PC-3 (cell line): Measurements from ENCODE around the gene ABCB10. TPM values are rescaled to one million over a fixed set of nuclear protein-coding genes. Genes with fewer than 3 reads are reported as not detected.

Source experiments
- ATAC-seq: fragments of 200-7000 bp; cut with Tn5 transposase; 2 replicates; pipeline ENCODE4 v1.9.1; 2020; ENCODE audit warnings: mild to moderate bottlenecking, moderate library complexity
- BruUV-seq: library from RNA; stranded (reverse); fragments of 400-500 nt; replicated peaks from 2 replicates; lab custom pipeline; 2021; lab: Mats Ljungman, UMichigan
- CTCF ChIA-PET: fragments of 300-600 bp; sonication (Branson Sonifier 250); formaldehyde crosslinking; loops from one replicate; lab custom pipeline; 2022; ENCODE audit warnings: antibody characterized with exemption; lab: Charles Lee
- POLR2A ChIA-PET: fragments of 300-600 bp; sonication (Branson Sonifier 250); formaldehyde crosslinking; loops from one replicate; lab custom pipeline; 2022; ENCODE audit warnings: antibody characterized with exemption; ENCODE audit not compliant: unreplicated experiment; lab: Charles Lee
- DNase-seq: peaks from one replicate; pipeline ENCODE4 v3.0.0-alpha.2; 2015
- H2AFZ ChIP-seq: fragments of 300-600 bp; sonication (generic); 2 replicates; pipeline ENCODE4 v1.6.0; 2016; ENCODE audit warnings: antibody characterized with exemption, low read length
- H3F3A ChIP-seq: fragments of 300-600 bp; sonication (generic); one replicate; pipeline ENCODE4 v1.6.0; 2017; ENCODE audit warnings: antibody characterized with exemption, low read length, control low read depth, mild to moderate bottlenecking; ENCODE audit not compliant: unreplicated experiment
- H3K27ac ChIP-seq: fragments of 300-600 bp; sonication (generic); 2 replicates; pipeline ENCODE4 v1.5.1; 2016; ENCODE audit warnings: mild to moderate bottlenecking, low read length
- H3K27me3 ChIP-seq: fragments of 300-600 bp; sonication (generic); 2 replicates; pipeline ENCODE4 v1.6.1; 2016; ENCODE audit warnings: low read length, mixed read lengths
- H3K36me3 ChIP-seq: fragments of 300-600 bp; sonication (generic); 2 replicates; pipeline ENCODE4 v1.6.1; 2016; ENCODE audit warnings: low read depth, mixed run types, low read length, mixed read lengths
- H3K4me1 ChIP-seq: fragments of 300-600 bp; sonication (generic); 2 replicates; pipeline ENCODE4 v1.5.1; 2016; ENCODE audit warnings: low read length; ENCODE audit not compliant: insufficient read depth
- H3K4me2 ChIP-seq: fragments of 300-600 bp; sonication (generic); 2 replicates; pipeline ENCODE4 v1.6.0; 2016; ENCODE audit warnings: low read length
- H3K4me3 ChIP-seq: fragments of 300-600 bp; sonication (generic); 2 replicates; pipeline ENCODE4 v1.5.1; 2016; ENCODE audit warnings: mild to moderate bottlenecking, low read length, mixed read lengths
- H3K79me2 ChIP-seq: fragments of 300-600 bp; sonication (generic); 2 replicates; pipeline ENCODE4 v1.6.1; 2017; ENCODE audit warnings: low read length, mixed read lengths
- H3K9ac ChIP-seq: fragments of 300-600 bp; sonication (generic); 2 replicates; pipeline ENCODE4 v1.6.0; 2016; ENCODE audit warnings: mild to moderate bottlenecking, low read length
- H3K9me2 ChIP-seq: fragments of 300-600 bp; sonication (generic); replicated peaks from 2 replicates; pipeline ENCODE4 v1.6.1; 2016; ENCODE audit warnings: mixed run types, low read length, mixed read lengths
- H3K9me3 ChIP-seq: fragments of 300-600 bp; sonication (generic); 2 replicates; pipeline ENCODE4 v1.6.1; 2016; ENCODE audit warnings: low read length, mixed read lengths
- H4K20me1 ChIP-seq: fragments of 300-600 bp; sonication (generic); 2 replicates; pipeline ENCODE4 v1.6.1; 2016; ENCODE audit warnings: low read length, mixed read lengths
- EZH2 ChIP-seq: fragments of 300-600 bp; sonication (generic); IDR thresholded peaks from one replicate; pipeline ENCODE4 v1.6.1; 2017; ENCODE audit warnings: antibody characterized with exemption, mild to moderate bottlenecking, low read length; ENCODE audit not compliant: unreplicated experiment
- EZH2phosphoT487 ChIP-seq: fragments of 300-600 bp; sonication (generic); IDR thresholded peaks from 2 replicates; pipeline ENCODE4 v1.6.1; 2018; ENCODE audit warnings: mild to moderate bottlenecking, antibody characterized with exemption, low read length, borderline replicate concordance
- intact Hi-C: fragments of 100-400 bp; cut with micrococcal nuclease; formaldehyde crosslinking; loops from 2 replicates; pipeline ENCODE4 v1.9.0; 2023
- total RNA-seq: library from RNA; depleted of rRNA; stranded (reverse); fragments of >200 nt; gene quantifications from 2 replicates; pipeline ENCODE4 v1.2.3, GENCODE V29; 2014
- TF ChIP-seq, protein P1 (sequence below): fragments of 300-600 bp; sonication (generic); conservative IDR thresholded peaks from 2 replicates; pipeline ENCODE4 v1.5.1; 2017; ENCODE audit warnings: antibody characterized with exemption, low read depth, mild to moderate bottlenecking, low read length

The ABCB10 gene
- total RNA-seq, 1 experiment from 2014 or later = 30.4 TPM

DNA sequence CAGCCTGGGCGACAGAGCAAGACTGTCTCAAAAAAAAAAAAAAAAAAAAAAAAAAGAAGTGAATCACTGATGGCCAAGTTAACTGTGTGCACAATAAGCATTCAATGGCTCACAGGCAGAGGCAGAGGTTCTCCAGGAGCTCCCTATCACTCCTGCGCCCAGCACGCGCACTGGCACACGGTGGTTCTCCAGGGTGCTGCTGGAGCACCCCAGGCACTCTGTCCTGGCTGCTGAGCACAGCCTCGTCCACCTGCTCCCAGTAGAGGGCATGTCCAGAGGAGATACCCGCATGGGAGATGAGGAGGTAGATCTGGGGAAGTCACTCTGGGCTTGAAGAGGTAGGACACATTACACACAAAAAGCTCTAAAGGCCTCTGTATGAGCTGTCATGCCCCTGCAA lies 28.9 kb downstream of the ABCB10 start:
- H3K9me2 ChIP-seq = no peaks in the 10 kb centered on the region
- intact Hi-C loops = no loop called here
- BruUV-seq = no TSS peak
- no peak overlapping the region for H2AFZ ChIP-seq
- no peaks in the 10 kb centered on the region for H3F3A ChIP-seq
- no peaks in the 10 kb centered on the region for H3K79me2 ChIP-seq
- ATAC-seq = no peak
- no peak for DNase-seq
- no peaks in the 10 kb centered on the region for H3K4me1 ChIP-seq
- peaks cover 21% of the 10 kb centered on the region for H3K36me3 ChIP-seq
- no peak overlapping the region for H3K9ac ChIP-seq
- no peak overlapping the region for H3K27ac ChIP-seq
- H4K20me1 ChIP-seq = no peaks in the 10 kb centered on the region
- CTCF ChIA-PET = no interaction called here
- no peak overlapping the region for H3K4me2 ChIP-seq
- POLR2A ChIA-PET = no interaction called here
- no peaks in the 10 kb centered on the region for H3K27me3 ChIP-seq
- TF ChIP-seq EZH2phosphoT487 = no peak
- TF ChIP-seq EZH2 = no peak
- TF ChIP-seq, protein P1, sequence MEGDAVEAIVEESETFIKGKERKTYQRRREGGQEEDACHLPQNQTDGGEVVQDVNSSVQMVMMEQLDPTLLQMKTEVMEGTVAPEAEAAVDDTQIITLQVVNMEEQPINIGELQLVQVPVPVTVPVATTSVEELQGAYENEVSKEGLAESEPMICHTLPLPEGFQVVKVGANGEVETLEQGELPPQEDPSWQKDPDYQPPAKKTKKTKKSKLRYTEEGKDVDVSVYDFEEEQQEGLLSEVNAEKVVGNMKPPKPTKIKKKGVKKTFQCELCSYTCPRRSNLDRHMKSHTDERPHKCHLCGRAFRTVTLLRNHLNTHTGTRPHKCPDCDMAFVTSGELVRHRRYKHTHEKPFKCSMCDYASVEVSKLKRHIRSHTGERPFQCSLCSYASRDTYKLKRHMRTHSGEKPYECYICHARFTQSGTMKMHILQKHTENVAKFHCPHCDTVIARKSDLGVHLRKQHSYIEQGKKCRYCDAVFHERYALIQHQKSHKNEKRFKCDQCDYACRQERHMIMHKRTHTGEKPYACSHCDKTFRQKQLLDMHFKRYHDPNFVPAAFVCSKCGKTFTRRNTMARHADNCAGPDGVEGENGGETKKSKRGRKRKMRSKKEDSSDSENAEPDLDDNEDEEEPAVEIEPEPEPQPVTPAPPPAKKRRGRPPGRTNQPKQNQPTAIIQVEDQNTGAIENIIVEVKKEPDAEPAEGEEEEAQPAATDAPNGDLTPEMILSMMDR = no peak
- H3K9me3 ChIP-seq = no peaks in the 10 kb centered on the region
- H3K4me3 ChIP-seq = no peak overlapping the region

DNA sequence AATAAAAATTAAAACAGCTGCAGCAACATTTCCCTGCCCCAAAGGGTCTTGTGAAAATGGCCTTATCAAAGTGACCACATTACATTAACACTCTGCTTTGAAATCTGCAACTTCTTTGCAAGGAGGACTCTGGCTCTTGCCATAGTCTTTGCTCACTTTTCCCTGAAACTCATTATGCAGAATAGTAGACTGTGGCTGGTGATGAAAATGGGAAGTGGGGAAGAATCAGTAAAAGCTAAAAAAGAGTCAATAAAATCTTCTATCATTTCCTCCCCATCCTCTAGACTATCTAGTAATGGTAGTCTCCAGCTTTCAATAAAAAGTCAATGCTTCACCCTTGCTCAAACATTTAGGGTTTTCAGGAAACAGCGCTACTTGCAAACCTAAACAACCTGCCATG lies 31.8 kb downstream of the ABCB10 start:
- Histone ChIP-seq H2AFZ (no peak overlapping the region), H3K9me2 (no peaks in the 10 kb centered on the region), H3K36me3 (peaks cover 18% of the 10 kb centered on the region), H4K20me1 (no peaks in the 10 kb centered on the region), H3F3A (no peaks in the 10 kb centered on the region), H3K4me1 (no peaks in the 10 kb centered on the region), H3K27ac (no peak overlapping the region), H3K9ac (no peak overlapping the region), H3K9me3 (no peaks in the 10 kb centered on the region), H3K4me2 (no peak overlapping the region), H3K4me3 (no peak overlapping the region), H3K79me2 (no peaks in the 10 kb centered on the region), H3K27me3 (no peaks in the 10 kb centered on the region)
- ChIA-PET POLR2A (no interaction called here), CTCF (no interaction called here)
- TF ChIP-seq, protein P1 = no peak
- TF ChIP-seq EZH2phosphoT487 (no peak), EZH2 (no peak)
- intact Hi-C loops = no loop called here
- DNase-seq = no peak
- no TSS peak for BruUV-seq
- no peak for ATAC-seq

DNA sequence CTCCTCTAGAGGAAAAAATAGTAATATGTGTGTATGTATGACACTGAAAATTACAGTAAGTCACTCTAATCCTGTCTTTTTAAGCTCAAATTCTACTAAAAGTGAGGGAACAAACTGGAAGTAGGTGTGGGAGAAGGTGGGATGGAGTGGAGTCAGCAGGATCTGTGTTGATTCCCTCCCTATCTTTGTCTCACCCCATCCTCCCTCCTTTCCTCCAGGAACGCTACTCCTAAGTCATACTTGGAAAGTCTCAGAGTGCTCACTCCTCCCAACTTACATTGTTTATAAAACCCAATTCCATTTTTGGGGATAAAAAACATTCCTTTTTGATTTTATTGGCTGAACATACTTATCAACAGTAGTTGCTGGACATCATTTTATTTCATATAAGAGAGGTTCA lies 35.5 kb downstream of the ABCB10 start:
- H3K4me3 ChIP-seq = no peak overlapping the region
- CTCF ChIA-PET = no interaction called here
- H3F3A ChIP-seq = no peaks in the 10 kb centered on the region
- no peaks in the 10 kb centered on the region for H3K4me1 ChIP-seq
- BruUV-seq = no TSS peak
- no peaks in the 10 kb centered on the region for H3K9me2 ChIP-seq
- POLR2A ChIA-PET = no interaction called here
- no peak for ATAC-seq
- intact Hi-C loops = no loop called here
- no peaks in the 10 kb centered on the region for H3K79me2 ChIP-seq
- no peak overlapping the region for H3K9ac ChIP-seq
- H2AFZ ChIP-seq = no peak overlapping the region
- H3K27me3 ChIP-seq = no peaks in the 10 kb centered on the region
- DNase-seq = no peak
- H4K20me1 ChIP-seq = no peaks in the 10 kb centered on the region
- H3K4me2 ChIP-seq = no peak overlapping the region
- H3K27ac ChIP-seq = no peak overlapping the region
- peaks cover 23% of the 10 kb centered on the region for H3K36me3 ChIP-seq
- no peaks in the 10 kb centered on the region for H3K9me3 ChIP-seq
- TF ChIP-seq EZH2 (no peak), EZH2phosphoT487 (no peak)
- TF ChIP-seq, protein P1 = no peak
